HEK293 (cell line): ENCODE measurements around the gene ZRANB1.

Experiments used
- CTCF ChIA-PET: fragments of 350-600 bp; formaldehyde crosslinking; extraction: SDS; loops from one replicate; lab custom pipeline; 2021; ENCODE audit warnings: antibody characterized with exemption; lab: Yijun Ruan, JAX
- POLR2A ChIA-PET: fragments of 300-600 bp; formaldehyde crosslinking; extraction: SDS; loops from one replicate; lab custom pipeline; 2020; ENCODE audit warnings: antibody characterized with exemption, inconsistent platforms; lab: Yijun Ruan, JAX
- H3K27ac ChIP-seq: fragments of 200-500 bp; sonication (Bioruptor generic); 2 replicates; pipeline ENCODE4 v1.5.1; 2014; ENCODE audit warnings: low read depth, low read length, control low read depth, inconsistent platforms; ENCODE audit errors: extremely low read depth
- H3K36me3 ChIP-seq, 2 experiments: fragments of 200-500 bp in 1 of 2; sonication (Bioruptor generic) in 1 of 2; 1 replicate in 1 of 2; 2 replicates in 1 of 2; pipeline ENCODE4 v1.5.1; 2014 to 2017; ENCODE audit warnings: inconsistent platforms in 2 of 2, low read length in 2 of 2; ENCODE audit not compliant: control insufficient read depth in 2 of 2, insufficient read depth in 1 of 2
- H3K4me1 ChIP-seq: fragments of 200-500 bp; sonication (Bioruptor generic); 2 replicates; pipeline ENCODE4 v1.5.1; 2014; ENCODE audit warnings: mild to moderate bottlenecking, low read length, inconsistent platforms; ENCODE audit not compliant: control insufficient read depth, insufficient read depth
- H3K4me3 ChIP-seq: 2 replicates; pipeline ENCODE4 v1.5.1; 2011; ENCODE audit warnings: low read depth, mild to moderate bottlenecking, control low read depth, low read length, moderate library complexity
- H3K9me3 ChIP-seq: fragments of 200-500 bp; sonication (Bioruptor generic); 2 replicates; pipeline ENCODE4 v1.5.1; 2014; ENCODE audit warnings: low read depth, low read length, inconsistent platforms; ENCODE audit not compliant: control insufficient read depth, insufficient read depth
- GLIS1 ChIP-seq: fragments of 450-650 bp; formaldehyde crosslinking; IDR thresholded peaks from 2 replicates; pipeline ENCODE4 v1.5.1; 2016; ENCODE audit warnings: missing biosample characterization, missing genetic modification characterization
- HOXC10 ChIP-seq: sonication (generic); formaldehyde crosslinking; IDR thresholded peaks from 2 replicates; pipeline ENCODE4 v1.8.1; 2023; ENCODE audit warnings: mild to moderate bottlenecking, missing genetic modification reagents
- HOXD13 ChIP-seq: sonication (generic); formaldehyde crosslinking; IDR thresholded peaks from 2 replicates; pipeline ENCODE4 v1.8.0; 2022; ENCODE audit warnings: missing genetic modification reagents, borderline replicate concordance
- PRDM10 ChIP-seq: fragments of 450-650 bp; formaldehyde crosslinking; IDR thresholded peaks from 2 replicates; pipeline ENCODE4 v1.5.1; 2016; ENCODE audit warnings: missing biosample characterization, missing genetic modification characterization
- SCRT2 ChIP-seq: fragments of 450-650 bp; formaldehyde crosslinking; IDR thresholded peaks from 2 replicates; pipeline ENCODE4 v1.5.1; 2016; ENCODE audit warnings: missing biosample characterization, missing genetic modification characterization
- YY2 ChIP-seq: fragments of 450-650 bp; formaldehyde crosslinking; IDR thresholded peaks from 2 replicates; pipeline ENCODE4 v1.5.1; 2016; ENCODE audit warnings: missing biosample characterization, missing genetic modification characterization
- ZBTB8A ChIP-seq: fragments of 450-650 bp; formaldehyde crosslinking; IDR thresholded peaks from 2 replicates; pipeline ENCODE4 v1.5.1; 2016; ENCODE audit warnings: missing biosample characterization, missing genetic modification characterization
- ZEB2 ChIP-seq: fragments of 450-650 bp; formaldehyde crosslinking; IDR thresholded peaks from 2 replicates; pipeline ENCODE4 v1.5.1; 2016; ENCODE audit warnings: missing biosample characterization, missing genetic modification characterization
- ZFHX2 ChIP-seq: fragments of 450-650 bp; formaldehyde crosslinking; conservative IDR thresholded peaks from 2 replicates; pipeline ENCODE4 v1.5.1; 2016; ENCODE audit warnings: missing biosample characterization, missing genetic modification characterization
- ZNF112 ChIP-seq: fragments of 450-650 bp; formaldehyde crosslinking; IDR thresholded peaks from 2 replicates; pipeline ENCODE4 v1.5.0; 2017; ENCODE audit warnings: missing biosample characterization, missing genetic modification characterization
- ZNF146 ChIP-seq: fragments of 450-650 bp; formaldehyde crosslinking; IDR thresholded peaks from 2 replicates; pipeline ENCODE4 v1.5.1; 2016; ENCODE audit warnings: missing biosample characterization, missing genetic modification characterization
- ZNF266 ChIP-seq: fragments of 450-650 bp; formaldehyde crosslinking; IDR thresholded peaks from 2 replicates; pipeline ENCODE4 v1.5.1; 2016; ENCODE audit warnings: missing biosample characterization, missing genetic modification characterization, low read depth
- ZNF292 ChIP-seq: fragments of 450-650 bp; formaldehyde crosslinking; IDR thresholded peaks from 2 replicates; pipeline ENCODE4 v1.5.1; 2016; ENCODE audit warnings: low read depth, missing biosample characterization, missing genetic modification characterization, borderline replicate concordance
- ZNF341 ChIP-seq: fragments of 450-650 bp; formaldehyde crosslinking; IDR thresholded peaks from 2 replicates; pipeline ENCODE4; 2016; ENCODE audit warnings: low read depth, missing biosample characterization, missing genetic modification characterization
- ZNF558 ChIP-seq: fragments of 450-650 bp; formaldehyde crosslinking; IDR thresholded peaks from 2 replicates; pipeline ENCODE4 v1.5.1; 2016; ENCODE audit warnings: missing biosample characterization, missing genetic modification characterization
- ZNF777 ChIP-seq: fragments of 450-650 bp; formaldehyde crosslinking; IDR thresholded peaks from 2 replicates; pipeline ENCODE4 v1.5.1; 2017; ENCODE audit warnings: missing biosample characterization, missing genetic modification characterization, borderline replicate concordance
- TF ChIP-seq, protein P1 (sequence below): fragments of 450-650 bp; IDR thresholded peaks from 2 replicates; pipeline ENCODE4 v1.5.1; 2018; ENCODE audit warnings: missing biosample characterization, missing genetic modification characterization

ZRANB1 gene

DNA sequence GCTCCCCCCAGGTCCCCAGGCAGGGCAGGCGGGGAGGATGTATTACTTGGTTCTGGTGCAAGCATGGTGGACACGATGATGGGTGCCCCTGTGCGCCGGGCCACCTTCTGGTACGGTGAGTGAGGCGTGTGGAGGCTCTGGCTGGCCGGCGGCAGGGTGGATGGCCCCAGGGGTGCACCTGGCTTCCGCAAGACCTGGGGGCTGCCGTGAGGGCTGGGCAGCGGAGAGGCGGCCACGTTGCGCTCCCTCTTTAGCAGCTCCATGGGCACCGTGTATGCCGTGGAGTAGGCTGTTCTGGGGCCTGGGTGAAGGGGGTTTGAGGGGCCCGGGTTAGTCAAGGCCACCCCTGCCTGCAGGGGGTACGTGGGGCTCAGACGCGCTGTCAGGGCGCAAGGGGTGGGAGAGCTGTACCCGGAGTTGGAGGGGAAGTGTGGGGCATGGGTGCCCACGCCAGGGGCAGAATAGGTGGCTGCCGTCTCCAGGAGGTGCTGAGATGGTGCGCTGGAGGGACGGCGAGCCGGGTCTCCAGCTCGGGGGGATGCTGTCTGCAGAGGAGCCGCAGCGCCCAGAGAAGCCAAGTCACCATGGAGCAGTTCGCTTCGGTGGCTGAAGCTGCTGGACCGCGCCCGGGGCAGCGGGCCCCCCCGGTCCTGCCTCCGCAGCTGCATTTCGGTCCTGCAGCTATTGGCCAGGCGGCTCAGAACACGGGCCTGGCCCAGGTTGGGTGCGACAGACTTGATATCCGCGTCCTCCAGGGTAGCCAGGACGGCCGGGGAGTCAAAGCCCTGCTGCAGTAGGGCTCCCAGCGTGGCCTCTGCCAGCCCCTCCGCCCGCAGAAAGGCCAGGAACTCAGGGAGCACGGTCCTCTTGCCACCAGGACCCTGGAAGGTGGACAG, 84.4 kb downstream of the ZRANB1 start:
- peaks cover 0 to 17% of the 10 kb centered on the region in 2 experiments; a peak in 1 of 3 replicates for H3K36me3 ChIP-seq
- peaks cover 18% of the 10 kb centered on the region for H3K4me1 ChIP-seq
- no peaks in the 10 kb centered on the region for H3K9me3 ChIP-seq
- no peak overlapping the region for H3K4me3 ChIP-seq
- POLR2A ChIA-PET: no interaction called here
- TF ChIP-seq HOXD13 (CRISPR knock-in tag): no peak
- TF ChIP-seq, protein P1, sequence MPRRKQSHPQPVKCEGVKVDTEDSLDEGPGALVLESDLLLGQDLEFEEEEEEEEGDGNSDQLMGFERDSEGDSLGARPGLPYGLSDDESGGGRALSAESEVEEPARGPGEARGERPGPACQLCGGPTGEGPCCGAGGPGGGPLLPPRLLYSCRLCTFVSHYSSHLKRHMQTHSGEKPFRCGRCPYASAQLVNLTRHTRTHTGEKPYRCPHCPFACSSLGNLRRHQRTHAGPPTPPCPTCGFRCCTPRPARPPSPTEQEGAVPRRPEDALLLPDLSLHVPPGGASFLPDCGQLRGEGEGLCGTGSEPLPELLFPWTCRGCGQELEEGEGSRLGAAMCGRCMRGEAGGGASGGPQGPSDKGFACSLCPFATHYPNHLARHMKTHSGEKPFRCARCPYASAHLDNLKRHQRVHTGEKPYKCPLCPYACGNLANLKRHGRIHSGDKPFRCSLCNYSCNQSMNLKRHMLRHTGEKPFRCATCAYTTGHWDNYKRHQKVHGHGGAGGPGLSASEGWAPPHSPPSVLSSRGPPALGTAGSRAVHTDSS (tag by site-specific recombination): no peak
- no peak for TF ChIP-seq ZNF266 (tag by site-specific recombination)
- no peak for TF ChIP-seq YY2
- CTCF ChIA-PET: interaction anchor here (1.3 kb wide), 1 partner anchor 22 kb away, joined by 5 read pairs; no protein-coding TSS in a partner anchor
- no peak overlapping the region for H3K27ac ChIP-seq

DNA sequence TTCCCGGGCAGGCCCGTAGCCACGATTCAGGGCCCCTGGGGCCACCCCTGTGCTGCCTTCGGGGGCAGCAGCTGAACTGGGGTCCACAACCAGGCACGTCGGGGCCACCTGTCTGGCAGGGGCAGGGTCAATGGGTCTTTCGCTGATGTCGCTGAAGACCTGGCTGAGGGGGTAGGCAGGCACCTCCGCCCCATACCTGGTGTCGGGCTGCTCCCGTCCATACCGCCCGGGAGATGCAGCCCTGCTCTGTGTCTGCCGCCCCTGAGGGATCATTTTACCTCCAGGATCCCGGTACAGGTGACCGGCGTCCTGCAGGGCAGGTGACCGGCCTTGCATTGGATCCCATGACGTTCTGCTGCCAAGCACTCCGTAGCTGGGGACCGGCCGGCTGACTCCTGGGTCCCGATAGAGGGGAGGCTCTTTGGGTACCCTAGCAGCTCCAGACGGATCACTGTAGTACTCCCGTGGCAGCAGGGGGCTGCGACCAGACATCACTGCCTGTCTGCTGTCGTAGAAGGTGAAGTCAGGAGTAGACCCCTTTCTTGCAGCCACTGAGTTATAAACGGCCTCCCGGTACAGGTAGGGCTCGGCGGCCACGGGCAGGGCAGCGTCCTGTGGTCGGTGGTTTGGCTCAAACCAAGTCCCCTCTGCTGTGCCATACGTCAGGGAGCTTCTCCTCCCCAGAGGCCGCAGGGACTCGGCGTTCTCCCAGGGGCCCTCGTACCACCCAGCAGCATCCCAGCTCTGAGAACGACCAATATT, 85.2 kb downstream of the ZRANB1 start:
- H3K27ac ChIP-seq: no peak overlapping the region
- H3K4me3 ChIP-seq: no peak overlapping the region
- CTCF ChIA-PET: interaction anchor here (1.4 kb wide), 1 partner anchor 21 kb away, joined by 3 read pairs; no protein-coding TSS in a partner anchor
- POLR2A ChIA-PET: no interaction called here
- H3K9me3 ChIP-seq: no peaks in the 10 kb centered on the region
- TF ChIP-seq ZNF558 (no peak), ZNF112 (tag by site-specific recombination) (no peak), ZEB2 (tag by site-specific recombination) (no peak)
- peaks cover 0 to 14% of the 10 kb centered on the region in 2 experiments; a peak in 1 of 3 replicates for H3K36me3 ChIP-seq
- H3K4me1 ChIP-seq: peaks cover 18% of the 10 kb centered on the region

DNA sequence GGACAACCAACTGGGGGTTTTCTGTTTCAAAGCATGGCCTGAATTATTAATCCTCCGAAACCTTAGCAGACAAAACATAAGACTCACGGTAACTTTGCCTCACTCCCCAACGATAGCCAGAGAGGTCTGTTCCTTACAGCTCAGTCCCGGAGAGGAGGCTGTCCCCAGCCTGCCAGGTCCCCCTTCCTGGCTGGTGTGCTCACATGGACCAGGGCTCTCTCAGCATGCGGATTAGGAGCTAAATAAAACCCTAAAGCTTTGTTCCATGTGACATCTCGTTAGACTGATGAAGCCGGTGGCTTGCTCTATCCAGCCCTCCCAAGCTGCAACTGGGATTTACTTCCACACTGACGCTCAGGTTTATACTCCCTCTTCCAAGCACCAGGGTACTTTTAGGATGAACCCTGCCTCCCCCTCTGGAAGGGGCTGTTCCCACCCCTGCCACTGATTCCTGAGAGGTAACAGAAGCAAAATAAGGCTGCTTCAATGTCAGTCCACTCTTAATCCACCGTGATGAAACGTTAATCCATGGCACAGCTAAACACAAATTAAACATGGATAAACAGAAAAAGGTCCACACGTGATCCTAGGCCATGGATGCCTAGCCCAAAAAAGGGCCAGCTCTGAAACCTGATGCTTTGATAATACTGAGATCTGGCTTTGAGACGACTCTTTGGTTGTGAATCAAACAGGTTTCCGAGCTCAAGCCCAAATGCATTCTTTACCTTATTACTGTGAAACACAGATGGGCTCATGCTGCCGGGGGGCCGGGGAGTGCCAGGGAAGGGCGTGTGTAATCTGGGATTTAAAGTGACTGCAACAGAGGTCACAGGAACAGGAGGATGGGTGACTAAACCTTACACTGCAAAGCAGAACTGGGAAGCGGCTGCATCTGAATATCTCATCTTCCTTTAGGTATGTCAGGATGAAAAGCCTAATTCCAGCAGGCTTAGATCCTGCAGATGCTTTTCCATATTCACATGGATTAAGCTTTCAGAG, 86.2 kb downstream of the ZRANB1 start:
- no peak overlapping the region for H3K27ac ChIP-seq
- H3K4me3 ChIP-seq: no peak overlapping the region
- POLR2A ChIA-PET: interaction anchor here (0.6 kb wide), 1 partner anchor 96 kb away, joined by 5 read pairs; no protein-coding TSS in a partner anchor
- H3K36me3 ChIP-seq: peaks cover 0 to 14% of the 10 kb centered on the region in 2 experiments; a peak in 1 of 3 replicates
- CTCF ChIA-PET: interaction anchor here (0.7 to 1.5 kb wide), 3 partner anchors 19 to 28 kb away, joined by 3 to 4 read pairs (median 3); no protein-coding TSS in a partner anchor
- peaks cover 11% of the 10 kb centered on the region for H3K4me1 ChIP-seq
- H3K9me3 ChIP-seq: no peaks in the 10 kb centered on the region
- TF ChIP-seq ZBTB8A (tag by site-specific recombination) (peak; percentile 67), ZFHX2 (tag by site-specific recombination) (no peak)
- TF ChIP-seq, all 188 proteins: peak for 1

GRCh38 chr10:125029584-125030242, 87.8 kb downstream of the ZRANB1 start:
- ChIA-PET POLR2A (no interaction called here), CTCF (no interaction called here)
- no peaks in the 10 kb centered on the region for H3K9me3 ChIP-seq
- H3K4me3 ChIP-seq: no peak overlapping the region
- peaks cover 0 to 14% of the 10 kb centered on the region in 2 experiments; a peak in 1 of 3 replicates for H3K36me3 ChIP-seq
- H3K27ac ChIP-seq: no peak overlapping the region
- H3K4me1 ChIP-seq: peaks cover 10% of the 10 kb centered on the region
- TF ChIP-seq ZNF777 (tag by site-specific recombination): no peak
- TF ChIP-seq ZNF341: no peak
- 0 out of 2 replicates have a peak, but pooled peaks have one; percentile 18 for TF ChIP-seq SCRT2 (tag by site-specific recombination)
- TF ChIP-seq HOXC10 (CRISPR knock-in tag): no peak
- TF ChIP-seq ZNF146 (tag by site-specific recombination): no peak
- TF ChIP-seq GLIS1 (tag by site-specific recombination): peak; percentile 21; the same call in 1 of the 2 replicates
- TF ChIP-seq ZNF292 (tag by site-specific recombination): no peak
- 0 out of 2 replicates have a peak, but pooled peaks have one; percentile 15 for TF ChIP-seq PRDM10 (tag by site-specific recombination)
- TF ChIP-seq ZFHX2 (tag by site-specific recombination): no peak
